Measurements from ENCODE around the gene EXPH5.

GRCh38 chr11:108491936-108492335, 101.6 kb downstream of the EXPH5 start:
- TF ChIP-seq, protein P1, sequence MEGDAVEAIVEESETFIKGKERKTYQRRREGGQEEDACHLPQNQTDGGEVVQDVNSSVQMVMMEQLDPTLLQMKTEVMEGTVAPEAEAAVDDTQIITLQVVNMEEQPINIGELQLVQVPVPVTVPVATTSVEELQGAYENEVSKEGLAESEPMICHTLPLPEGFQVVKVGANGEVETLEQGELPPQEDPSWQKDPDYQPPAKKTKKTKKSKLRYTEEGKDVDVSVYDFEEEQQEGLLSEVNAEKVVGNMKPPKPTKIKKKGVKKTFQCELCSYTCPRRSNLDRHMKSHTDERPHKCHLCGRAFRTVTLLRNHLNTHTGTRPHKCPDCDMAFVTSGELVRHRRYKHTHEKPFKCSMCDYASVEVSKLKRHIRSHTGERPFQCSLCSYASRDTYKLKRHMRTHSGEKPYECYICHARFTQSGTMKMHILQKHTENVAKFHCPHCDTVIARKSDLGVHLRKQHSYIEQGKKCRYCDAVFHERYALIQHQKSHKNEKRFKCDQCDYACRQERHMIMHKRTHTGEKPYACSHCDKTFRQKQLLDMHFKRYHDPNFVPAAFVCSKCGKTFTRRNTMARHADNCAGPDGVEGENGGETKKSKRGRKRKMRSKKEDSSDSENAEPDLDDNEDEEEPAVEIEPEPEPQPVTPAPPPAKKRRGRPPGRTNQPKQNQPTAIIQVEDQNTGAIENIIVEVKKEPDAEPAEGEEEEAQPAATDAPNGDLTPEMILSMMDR (IDR thresholded peaks at IDR 0.05), result no peak
- TF ChIP-seq POLR2A (IDR thresholded peaks at IDR 0.05), result no peak

Data from body of pancreas (tissue), 4 donors.